Activated CD8-positive, alpha-beta T cell treated with anti-CD3 and anti-CD28 coated beads for 36 hours (primary cell): Measurements from ENCODE around the gene NOPCHAP1. TPM values are rescaled to one million over a fixed set of nuclear protein-coding genes. Genes with fewer than 3 reads are reported as not detected.
A peak's percentile ranks its signal among the peaks of the same experiment; 100 is the strongest.

Source experiments
- ATAC-seq: fragments of 200-7000 bp; cut with Tn5 transposase; one replicate; pipeline ENCODE4 v1.10.0; 2021; ENCODE audit warnings: mild to moderate bottlenecking, moderate library complexity
- CTCF ChIA-PET: fragments of 350-600 bp; sonication (Branson Sonifier 250); formaldehyde crosslinking; loops from one replicate; lab custom pipeline; 2021; ENCODE audit warnings: antibody characterized with exemption; lab: Charles Lee
- POLR2A ChIA-PET: fragments of 350-600 bp; sonication (Branson Sonifier 250); formaldehyde crosslinking; loops from one replicate; lab custom pipeline; 2021; ENCODE audit warnings: antibody characterized with exemption; lab: Charles Lee
- DNase-seq: peaks from one replicate; pipeline ENCODE4 v3.0.0-alpha.2; 2020
- H3K27ac Mint-ChIP-seq: one replicate; pipeline ENCODE4 v1.8.0; 2021; ENCODE audit warnings: mild to moderate bottlenecking, mixed read lengths
- H3K27me3 Mint-ChIP-seq: one replicate; pipeline ENCODE4 v1.8.0; 2021; ENCODE audit warnings: mixed read lengths
- H3K36me3 Mint-ChIP-seq: one replicate; pipeline ENCODE4 v1.8.0; 2021; ENCODE audit warnings: low read depth, mixed read lengths
- H3K4me1 Mint-ChIP-seq: one replicate; pipeline ENCODE4 v1.8.0; 2021; ENCODE audit warnings: low read depth, mixed read lengths
- H3K4me3 Mint-ChIP-seq: one replicate; pipeline ENCODE4 v1.8.0; 2021; ENCODE audit warnings: mild to moderate bottlenecking, moderate library complexity, mixed read lengths
- H3K9me3 Mint-ChIP-seq: one replicate; pipeline ENCODE4 v1.8.0; 2021; ENCODE audit warnings: mixed read lengths
- CTCF ChIP-seq: fragments of 200-600 bp; IDR thresholded peaks from one replicate; pipeline ENCODE4 v1.8.0; 2022; ENCODE audit warnings: antibody characterized with exemption, mild to moderate bottlenecking
- intact Hi-C: fragments of 100-400 bp; cut with micrococcal nuclease; formaldehyde crosslinking; loops from one replicate; pipeline ENCODE4 v1.10.0; 2022
- total RNA-seq, 2 experiments: library from RNA; stranded (reverse); gene quantifications; one replicate each; pipeline ENCODE4 v1.2.3, GENCODE V29; 2021

Gene NOPCHAP1, protein sequence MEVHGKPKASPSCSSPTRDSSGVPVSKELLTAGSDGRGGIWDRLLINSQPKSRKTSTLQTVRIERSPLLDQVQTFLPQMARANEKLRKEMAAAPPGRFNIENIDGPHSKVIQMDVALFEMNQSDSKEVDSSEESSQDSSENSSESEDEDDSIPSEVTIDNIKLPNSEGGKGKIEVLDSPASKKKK
- 10 to 100 TPM; 39.4 to 42.0 TPM for total RNA-seq

DNA sequence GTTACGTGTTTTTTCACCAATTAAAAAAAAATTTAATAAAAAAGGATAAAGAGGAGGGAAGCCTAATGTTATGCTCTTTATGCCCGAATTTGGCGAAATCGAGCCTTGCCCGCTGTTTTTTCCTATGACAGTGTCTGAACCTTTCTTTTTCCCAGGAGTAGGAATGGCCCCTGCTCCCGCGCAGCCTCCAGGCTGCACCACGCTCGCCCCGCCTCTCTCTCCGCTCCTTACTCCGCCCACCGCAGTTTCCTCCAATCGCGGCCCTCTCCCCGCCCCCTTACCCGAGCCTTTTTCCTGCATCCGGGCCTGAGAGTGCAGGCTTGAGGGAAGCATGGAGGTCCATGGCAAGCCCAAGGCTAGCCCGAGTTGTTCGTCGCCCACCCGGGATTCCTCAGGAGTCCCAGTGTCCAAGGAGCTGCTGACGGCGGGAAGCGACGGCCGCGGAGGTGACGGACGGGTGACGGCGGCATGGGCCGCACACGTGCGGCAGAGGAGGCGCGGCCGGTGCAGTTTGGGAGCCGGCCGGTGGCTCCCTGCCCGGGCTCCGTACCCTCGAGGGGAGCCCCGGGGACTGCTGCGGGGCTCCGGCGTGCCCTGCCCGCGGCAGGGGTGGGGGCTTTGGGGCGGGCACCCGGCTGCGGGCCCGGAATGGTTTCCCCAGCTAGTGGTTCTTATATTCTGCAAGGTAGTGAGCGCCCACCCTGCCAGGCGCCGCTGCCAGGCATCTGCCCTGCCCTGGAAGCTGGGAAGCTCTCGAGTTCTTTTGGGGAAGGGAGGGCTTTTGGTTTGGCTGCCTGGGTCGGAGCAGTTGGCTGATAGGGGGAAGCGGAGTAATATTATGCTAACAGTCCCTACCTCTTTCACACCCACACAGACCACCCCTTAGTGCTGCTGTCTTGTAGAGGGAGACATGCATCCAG is at the start of gene NOPCHAP1:
Gene NOPCHAP1, plus strand, starts transcription at position 295 of the 920 bp plus-strand sequence. Its CDS starts 37 bp downstream, at position 332.
- intact Hi-C loops = no loop called here
- no peaks in the 10 kb centered on the region for H3K9me3 Mint-ChIP-seq
- no peak for TF ChIP-seq CTCF
- DNase-seq (peak; percentile 91), ATAC-seq (peak; percentile 97)
- H3K4me3 Mint-ChIP-seq = peak within 1 kb of the TSS; percentile 90
- ChIA-PET CTCF (interaction anchor here (1.1 to 2.9 kb wide), 5 partner anchors 15 to 604 kb away, joined by 3 to 13 read pairs (median 4); partner anchors contain the start of gene SLC41A2), POLR2A (interaction anchor here (0.7 kb wide), 1 partner anchor 380 kb away, joined by 4 read pairs; no protein-coding TSS in a partner anchor)
- H3K27ac Mint-ChIP-seq = peak within 1 kb of the TSS; percentile 75
- peaks cover 35% of the 10 kb centered on the region for H3K36me3 Mint-ChIP-seq
- peaks cover 5% of the 10 kb centered on the region for H3K27me3 Mint-ChIP-seq
- H3K4me1 Mint-ChIP-seq = peaks cover 44% of the 10 kb centered on the region

DNA sequence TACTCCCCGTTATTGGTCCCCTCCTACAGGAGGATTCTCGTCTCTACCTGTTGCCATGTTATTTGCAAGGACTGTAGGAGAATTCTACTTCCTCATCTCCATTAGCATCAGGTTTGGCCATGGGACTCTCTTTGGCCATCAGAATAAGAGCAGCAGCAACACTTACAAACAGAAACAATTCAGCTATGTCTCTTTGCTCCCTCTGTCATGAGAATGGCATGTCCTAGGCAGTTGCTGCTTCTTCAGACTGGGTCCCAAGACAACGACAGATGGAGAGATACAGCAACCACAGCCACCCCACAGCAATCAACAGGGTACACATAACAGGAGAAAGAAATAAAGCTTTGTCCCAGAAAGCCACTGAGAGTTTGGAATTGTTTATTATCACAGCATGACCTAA is 47.7 kb upstream of the NOPCHAP1 start:
- intact Hi-C loops = no loop called here
- Mint-ChIP-seq H3K4me1 (peaks cover 4% of the 10 kb centered on the region), H3K4me3 (no peak overlapping the region), H3K9me3 (peaks cover 2% of the 10 kb centered on the region), H3K27me3 (peaks cover 4% of the 10 kb centered on the region), H3K27ac (no peak overlapping the region), H3K36me3 (no peaks in the 10 kb centered on the region)
- ChIA-PET CTCF (interaction anchor here (0.8 to 1.4 kb wide), 2 partner anchors 114 to 557 kb away, joined by 3 read pairs; no protein-coding TSS in a partner anchor), POLR2A (interaction anchor here (0.6 to 1.1 kb wide), 2 partner anchors 10 to 19 kb away, joined by 3 to 4 read pairs; partner anchors contain the start of gene SLC41A2)
- no peak for DNase-seq
- TF ChIP-seq CTCF = no peak
- no peak for ATAC-seq

DNA sequence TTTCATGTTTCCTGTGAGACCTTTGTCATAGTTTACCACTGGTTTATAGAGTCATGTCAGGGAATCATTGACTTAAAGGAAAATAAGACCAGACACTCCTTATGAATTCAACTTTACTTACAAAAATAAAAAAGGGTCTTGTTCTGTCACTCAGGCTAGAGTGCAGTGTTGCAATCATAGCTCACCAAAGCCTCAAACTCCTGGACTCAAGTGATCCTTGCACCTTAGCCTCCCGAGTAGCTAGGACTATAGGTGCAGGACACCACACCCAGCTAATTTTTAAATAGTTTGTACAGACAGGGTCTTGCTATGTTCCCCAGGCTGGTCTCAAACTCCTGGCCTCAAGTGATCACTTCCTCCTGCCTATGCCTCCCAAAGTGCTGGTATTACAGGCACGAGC is 47.0 kb upstream of the NOPCHAP1 start:
- H3K27me3 Mint-ChIP-seq = peaks cover 4% of the 10 kb centered on the region
- no peaks in the 10 kb centered on the region for H3K36me3 Mint-ChIP-seq
- CTCF ChIA-PET = interaction anchor here (0.8 to 1.4 kb wide), 2 partner anchors 113 to 557 kb away, joined by 3 read pairs; no protein-coding TSS in a partner anchor
- ATAC-seq = no peak
- H3K27ac Mint-ChIP-seq = no peak overlapping the region
- H3K4me1 Mint-ChIP-seq = peaks cover 4% of the 10 kb centered on the region
- intact Hi-C loops = no loop called here
- TF ChIP-seq CTCF = no peak
- H3K9me3 Mint-ChIP-seq = peaks cover 6% of the 10 kb centered on the region
- POLR2A ChIA-PET = interaction anchor here (1.1 kb wide), 1 partner anchor 19 kb away, joined by 3 read pairs; the partner anchor contains the start of gene SLC41A2
- no peak overlapping the region for H3K4me3 Mint-ChIP-seq
- no peak for DNase-seq

GRCh38 chr12:104941454-104941853 is 44.7 kb upstream of the NOPCHAP1 start:
- ATAC-seq = no peak
- no peaks in the 10 kb centered on the region for H3K36me3 Mint-ChIP-seq
- CTCF ChIA-PET = interaction anchor here (2.6 kb wide), 1 partner anchor 17 kb away, joined by 12 read pairs; the partner anchor contains the start of gene SLC41A2
- no peak for TF ChIP-seq CTCF
- peaks cover 4% of the 10 kb centered on the region for H3K27me3 Mint-ChIP-seq
- H3K9me3 Mint-ChIP-seq = peaks cover 8% of the 10 kb centered on the region
- H3K4me1 Mint-ChIP-seq = peaks cover 4% of the 10 kb centered on the region
- no peak overlapping the region for H3K27ac Mint-ChIP-seq
- intact Hi-C loops = no loop called here
- no peak overlapping the region for H3K4me3 Mint-ChIP-seq
- POLR2A ChIA-PET = interaction anchor here (0.6 kb wide), 1 partner anchor 10 kb away, joined by 3 read pairs; no protein-coding TSS in a partner anchor
- no peak for DNase-seq
